H7 (cell line): ENCODE data around the gene TRAF1. TPM values are rescaled to one million over a fixed set of nuclear protein-coding genes. Genes with fewer than 3 reads are reported as not detected.

ENCODE experiments used
- DNase-seq: peaks from one replicate; pipeline ENCODE4 v3.0.0; 2012
- H3K27me3 ChIP-seq: 2 replicates; pipeline ENCODE4 v1.6.0; 2011; ENCODE audit warnings: mild to moderate bottlenecking, low read length; ENCODE audit not compliant: control insufficient read depth, insufficient read depth
- H3K36me3 ChIP-seq: replicated peaks from 2 replicates; pipeline ENCODE4 v1.5.1; 2011; ENCODE audit warnings: low read length; ENCODE audit not compliant: control insufficient read depth, insufficient read depth
- H3K4me3 ChIP-seq: 2 replicates; pipeline ENCODE4 v1.5.1; 2011; ENCODE audit warnings: low read depth, mild to moderate bottlenecking, control low read depth, low read length, moderate library complexity; ENCODE audit not compliant: insufficient read depth
- total RNA-seq: library from RNA; depleted of rRNA; stranded (reverse); fragments of >200 nt; shearing (Covaris generic); gene quantifications from 2 replicates; pipeline ENCODE4 v1.2.3, GENCODE V29; 2014; rRNA removed

Gene TRAF1
- total RNA-seq, 1 experiment from 2014 or later, result 0.97 TPM

DNA sequence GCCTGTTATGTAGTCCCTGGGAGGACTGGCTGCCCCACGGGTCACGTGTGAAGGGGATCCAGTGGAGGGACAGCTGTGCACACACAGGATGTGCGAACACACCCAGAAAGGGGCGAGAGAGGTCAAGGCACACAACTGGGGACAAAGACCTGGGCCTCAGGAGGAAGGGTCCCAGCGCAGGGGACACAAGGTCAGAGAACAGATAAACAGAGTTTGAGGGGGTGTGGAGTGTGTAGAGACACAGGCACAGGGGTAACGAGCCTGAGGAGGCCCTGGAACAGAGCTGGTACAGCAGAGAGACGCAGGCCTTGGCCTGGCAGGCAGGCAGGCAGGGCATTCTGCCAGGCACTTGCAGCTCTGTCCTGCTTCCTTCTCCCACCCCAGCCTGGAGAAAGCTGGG lies 69.1 kb downstream of the TRAF1 start:
- Histone ChIP-seq H3K27me3 (no peaks in the 10 kb centered on the region), H3K4me3 (no peak overlapping the region), H3K36me3 (peaks cover 16% of the 10 kb centered on the region)
- DNase-seq, result no peak

DNA sequence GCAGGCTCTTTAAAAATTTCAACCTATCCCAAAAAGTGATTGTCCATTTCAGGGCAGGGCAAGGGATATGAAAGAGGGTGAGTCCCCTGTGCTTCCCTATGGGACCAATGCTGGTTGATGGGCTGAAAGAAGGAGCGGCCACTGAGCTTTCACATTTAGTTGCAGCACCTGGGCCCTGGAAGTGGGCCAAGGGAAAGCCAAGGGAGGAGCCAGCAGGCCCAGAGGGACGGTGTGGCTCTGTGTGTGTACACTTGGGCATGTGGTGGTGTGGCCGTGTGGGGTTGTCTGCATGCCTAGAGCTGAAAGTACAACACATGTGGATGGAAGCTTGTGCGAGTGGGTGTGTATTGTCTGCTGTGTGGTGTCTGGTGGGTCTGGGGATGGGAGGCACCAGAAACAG lies 69.9 kb downstream of the TRAF1 start:
- peak; percentile 16 for DNase-seq
- no peaks in the 10 kb centered on the region for H3K27me3 ChIP-seq
- no peak overlapping the region for H3K4me3 ChIP-seq
- peaks cover 14% of the 10 kb centered on the region for H3K36me3 ChIP-seq

DNA sequence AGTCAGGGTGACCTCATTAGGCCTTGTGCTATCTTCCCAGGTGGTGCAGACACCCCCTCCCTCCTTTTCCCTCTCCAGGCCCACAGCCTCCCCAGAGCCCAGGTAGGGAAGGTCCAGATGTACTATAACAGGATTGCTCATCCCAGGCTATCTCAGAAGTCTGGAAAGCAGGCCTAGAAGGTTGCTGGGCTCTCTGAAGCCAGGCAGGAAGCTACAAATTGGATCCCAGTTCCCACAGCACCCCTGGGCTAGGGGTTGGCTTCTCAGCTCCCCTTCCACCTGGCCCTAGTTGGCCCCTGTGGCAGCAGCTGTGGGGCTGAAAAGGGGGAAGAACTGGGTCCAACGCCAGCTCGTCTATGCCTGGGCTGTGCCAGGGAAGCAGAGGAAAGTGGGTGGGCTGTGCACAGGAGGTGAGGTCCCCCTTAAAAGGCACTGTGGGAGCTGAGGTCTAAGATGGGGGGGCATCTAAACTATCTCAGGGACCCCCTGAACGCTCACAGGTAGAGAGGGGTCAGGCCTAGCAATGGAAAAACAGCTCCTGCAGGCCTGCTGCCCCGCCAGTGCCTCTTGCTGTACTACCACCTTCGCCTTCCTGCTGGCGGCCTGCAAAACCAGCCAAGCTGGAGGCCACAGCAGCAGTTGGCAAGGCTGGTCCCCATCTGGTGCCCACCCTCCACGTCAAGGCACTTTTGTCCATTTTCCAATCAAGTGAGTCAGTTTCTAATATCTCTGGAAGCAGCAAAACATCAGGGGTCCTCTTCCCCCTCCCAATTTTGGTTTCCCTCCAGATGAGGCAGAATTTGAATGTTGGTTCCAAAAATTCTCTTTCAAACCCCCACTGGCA lies 70.5 kb downstream of the TRAF1 start:
- Histone ChIP-seq H3K36me3 (peaks cover 10% of the 10 kb centered on the region), H3K27me3 (no peaks in the 10 kb centered on the region), H3K4me3 (no peak overlapping the region)
- no peak for DNase-seq

DNA sequence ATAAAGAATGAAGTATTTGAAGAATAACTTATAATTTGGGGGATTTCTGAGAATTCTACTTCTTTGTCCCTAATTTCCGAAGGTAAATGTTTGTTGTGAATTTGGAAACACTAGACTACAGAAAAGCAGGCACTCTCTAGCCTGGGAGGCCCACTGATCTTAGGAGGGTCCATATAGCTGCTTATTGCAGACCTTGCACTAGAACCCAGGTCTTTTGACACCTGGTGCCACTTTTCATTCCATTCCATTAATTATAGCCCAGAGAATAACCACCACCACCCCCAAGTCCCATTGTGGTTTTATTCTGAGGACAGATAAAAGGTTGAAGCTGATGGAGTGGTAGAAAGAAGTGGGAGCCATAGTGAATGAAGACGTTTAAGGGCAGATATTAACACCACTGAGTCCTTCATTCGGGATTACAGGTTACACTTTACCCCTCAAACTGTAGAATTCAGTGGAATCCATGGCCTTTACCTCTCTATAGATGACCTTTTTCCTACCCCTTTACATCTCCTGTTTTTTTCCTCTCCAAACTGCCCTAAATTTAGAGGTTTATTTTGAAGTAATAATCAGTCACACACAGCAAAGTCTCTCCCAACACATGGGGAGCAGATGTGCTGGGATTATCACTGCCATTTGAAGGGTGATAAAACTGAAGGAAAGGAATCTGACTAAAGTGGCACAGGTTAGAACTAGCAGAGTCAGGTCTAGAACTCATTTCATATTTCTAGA lies 71.8 kb downstream of the TRAF1 start:
- no peak for DNase-seq
- Histone ChIP-seq H3K27me3 (no peaks in the 10 kb centered on the region), H3K36me3 (peaks cover 4% of the 10 kb centered on the region), H3K4me3 (no peak overlapping the region)

DNA sequence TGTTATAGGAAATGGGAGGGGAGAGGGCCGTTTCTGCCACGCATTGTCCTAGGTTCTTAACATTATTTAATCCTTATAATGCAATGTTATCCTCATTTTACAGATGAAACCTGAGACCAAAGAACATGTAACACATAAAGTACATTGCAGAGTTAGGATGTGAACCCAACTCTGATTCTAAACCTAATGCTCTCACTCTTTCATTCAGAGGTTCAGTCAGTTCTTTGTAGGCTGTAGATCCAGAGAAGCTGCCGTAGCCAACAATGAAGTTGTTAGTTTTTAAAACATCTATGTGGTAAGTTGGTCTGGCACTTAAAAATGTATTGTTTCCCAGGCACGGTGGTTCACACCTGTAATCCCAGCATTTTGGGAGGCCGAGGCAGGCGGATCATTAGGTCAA lies 73.4 kb downstream of the TRAF1 start:
- Histone ChIP-seq H3K36me3 (peaks cover 2% of the 10 kb centered on the region), H3K4me3 (no peak overlapping the region), H3K27me3 (no peaks in the 10 kb centered on the region)

More for the DNA sequence above, 73.4 kb downstream of the TRAF1 start:
- DNase-seq, result no peak

Other genes with a start within 250 kb of the TRAF1 start
- 0.67 and 1.2 TPM in 2 replicates for gene MEGF9, start 212.3 kb downstream of the TRAF1 start, total RNA-seq
- gene FBXW2, start 133.4 kb downstream of the TRAF1 start, total RNA-seq, result 17.0 and 31.4 TPM in 2 replicates
- 24.3 and 25.6 TPM in 2 replicates for gene PSMD5, start 83.9 kb downstream of the TRAF1 start, total RNA-seq
- gene PHF19, start 49.6 kb downstream of the TRAF1 start, total RNA-seq, result 35.5 and 40.1 TPM in 2 replicates
- 0.59 and 1.0 TPM in 2 replicates for gene C5, start 123.5 kb upstream of the TRAF1 start, total RNA-seq
- gene CNTRL, start 148.2 kb upstream of the TRAF1 start, total RNA-seq, result 9.3 and 16.3 TPM in 2 replicates